ENCODE results near the gene KRTAP10-1. TPM values are rescaled to one million over a fixed set of nuclear protein-coding genes. Genes with fewer than 3 reads are reported as not detected.

KRTAP10-1 gene
- total and polyA plus RNA-seq, 4 donors = not detected

DNA sequence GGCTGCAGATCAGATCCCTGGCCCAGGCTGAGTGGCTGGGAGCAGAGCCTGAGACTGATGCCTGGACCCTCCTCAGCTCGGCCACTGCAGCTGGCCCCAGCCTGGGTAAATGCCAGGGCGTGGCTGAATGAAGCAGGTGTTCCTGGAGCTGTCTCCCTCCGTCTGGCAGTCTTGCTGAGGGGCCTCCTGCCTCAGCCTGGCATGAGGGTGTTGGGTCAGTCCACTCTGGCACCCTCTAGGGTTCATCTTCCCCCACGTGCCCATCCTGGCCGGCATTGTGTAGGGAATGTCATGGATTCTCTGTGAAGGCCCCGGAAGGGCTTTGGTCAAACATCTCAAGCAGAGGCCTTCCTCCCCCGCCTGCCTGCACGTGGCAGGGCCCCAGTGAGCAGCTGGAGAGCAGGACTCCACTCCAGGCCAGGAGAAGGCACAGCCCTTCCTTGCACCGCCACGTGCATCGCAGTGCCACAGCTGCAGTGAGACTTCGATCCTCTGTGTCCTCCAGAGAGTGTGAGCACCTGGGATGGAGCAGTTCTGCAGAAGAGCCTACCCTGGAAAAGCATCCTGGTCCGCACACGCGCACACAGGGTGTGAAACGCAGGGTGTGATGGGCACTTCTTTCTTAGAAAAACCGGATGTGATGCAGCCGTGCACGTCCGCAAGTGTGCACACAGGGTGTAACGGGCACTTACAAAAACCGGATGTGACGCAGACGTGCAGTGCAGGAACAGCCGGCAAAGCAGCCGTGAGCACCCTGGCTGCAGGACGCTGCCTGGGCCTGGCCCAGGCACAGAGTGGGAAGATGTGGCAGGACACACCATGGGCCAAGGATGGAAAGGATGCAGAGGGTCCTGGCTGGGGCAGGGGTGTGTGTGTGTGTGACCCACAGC, 28.9 kb upstream of the KRTAP10-1 start:
- Histone ChIP-seq H3K27me3 (ENCODE audit: control insufficient read depth in 4 of 4, insufficient read depth in 4 of 4, low read length in 3 of 4) (no peaks in the 10 kb centered on the region), H3K9me3 (ENCODE audit: control insufficient read depth in 4 of 4, low read length in 3 of 4) (peaks cover 0 to 3% (median 1%) of the 10 kb centered on the region in 4 donors), H3K9ac (ENCODE audit: low read depth in 1 of 2, low read length in 2 of 2) (no peak overlapping the region), H3K36me3 (ENCODE audit: control insufficient read depth in 4 of 4, insufficient read depth in 3 of 4, low read depth in 1 of 4, low read length in 3 of 4) (no peaks in the 10 kb centered on the region), H3K27ac (ENCODE audit: low read depth in 1 of 2, low read length in 2 of 2) (no peak overlapping the region), H3K4me1 (ENCODE audit: control insufficient read depth in 4 of 4, insufficient read depth in 4 of 4, low read length in 3 of 4) (no peaks in the 10 kb centered on the region), H3K4me3 (ENCODE audit: low read depth in 1 of 3, low read length in 3 of 3) (no peak overlapping the region)
- TF ChIP-seq RAD21 (IDR thresholded peaks at IDR 0.05) = no peak
- no peak for TF ChIP-seq HNF4A (conservative IDR thresholded peaks at IDR 0.05)
- no peak for TF ChIP-seq FOXA1 (IDR thresholded peaks at IDR 0.05)
- TF ChIP-seq, protein P1, sequence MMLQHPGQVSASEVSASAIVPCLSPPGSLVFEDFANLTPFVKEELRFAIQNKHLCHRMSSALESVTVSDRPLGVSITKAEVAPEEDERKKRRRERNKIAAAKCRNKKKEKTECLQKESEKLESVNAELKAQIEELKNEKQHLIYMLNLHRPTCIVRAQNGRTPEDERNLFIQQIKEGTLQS (IDR thresholded peaks at IDR 0.05) = no peak
- no peak for TF ChIP-seq NR2F2 (IDR thresholded peaks at IDR 0.05)
- no peak for TF ChIP-seq JUND (IDR thresholded peaks at IDR 0.05)
- TF ChIP-seq RXRA (IDR thresholded peaks at IDR 0.05) = no peak
- TF ChIP-seq EGR1 (IDR thresholded peaks at IDR 0.05; ENCODE audit: low read depth in 2 of 2) = no peak
- no peak for TF ChIP-seq GABPA (IDR thresholded peaks at IDR 0.05 in 1 of 2, conservative IDR thresholded peaks at IDR 0.05 in 1 of 2)
- TF ChIP-seq TAF1 (conservative IDR thresholded peaks at IDR 0.05) = no peak
- TF ChIP-seq, protein P2, sequence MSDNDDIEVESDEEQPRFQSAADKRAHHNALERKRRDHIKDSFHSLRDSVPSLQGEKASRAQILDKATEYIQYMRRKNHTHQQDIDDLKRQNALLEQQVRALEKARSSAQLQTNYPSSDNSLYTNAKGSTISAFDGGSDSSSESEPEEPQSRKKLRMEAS (IDR thresholded peaks at IDR 0.05) = no peak
- TF ChIP-seq, protein P3, sequence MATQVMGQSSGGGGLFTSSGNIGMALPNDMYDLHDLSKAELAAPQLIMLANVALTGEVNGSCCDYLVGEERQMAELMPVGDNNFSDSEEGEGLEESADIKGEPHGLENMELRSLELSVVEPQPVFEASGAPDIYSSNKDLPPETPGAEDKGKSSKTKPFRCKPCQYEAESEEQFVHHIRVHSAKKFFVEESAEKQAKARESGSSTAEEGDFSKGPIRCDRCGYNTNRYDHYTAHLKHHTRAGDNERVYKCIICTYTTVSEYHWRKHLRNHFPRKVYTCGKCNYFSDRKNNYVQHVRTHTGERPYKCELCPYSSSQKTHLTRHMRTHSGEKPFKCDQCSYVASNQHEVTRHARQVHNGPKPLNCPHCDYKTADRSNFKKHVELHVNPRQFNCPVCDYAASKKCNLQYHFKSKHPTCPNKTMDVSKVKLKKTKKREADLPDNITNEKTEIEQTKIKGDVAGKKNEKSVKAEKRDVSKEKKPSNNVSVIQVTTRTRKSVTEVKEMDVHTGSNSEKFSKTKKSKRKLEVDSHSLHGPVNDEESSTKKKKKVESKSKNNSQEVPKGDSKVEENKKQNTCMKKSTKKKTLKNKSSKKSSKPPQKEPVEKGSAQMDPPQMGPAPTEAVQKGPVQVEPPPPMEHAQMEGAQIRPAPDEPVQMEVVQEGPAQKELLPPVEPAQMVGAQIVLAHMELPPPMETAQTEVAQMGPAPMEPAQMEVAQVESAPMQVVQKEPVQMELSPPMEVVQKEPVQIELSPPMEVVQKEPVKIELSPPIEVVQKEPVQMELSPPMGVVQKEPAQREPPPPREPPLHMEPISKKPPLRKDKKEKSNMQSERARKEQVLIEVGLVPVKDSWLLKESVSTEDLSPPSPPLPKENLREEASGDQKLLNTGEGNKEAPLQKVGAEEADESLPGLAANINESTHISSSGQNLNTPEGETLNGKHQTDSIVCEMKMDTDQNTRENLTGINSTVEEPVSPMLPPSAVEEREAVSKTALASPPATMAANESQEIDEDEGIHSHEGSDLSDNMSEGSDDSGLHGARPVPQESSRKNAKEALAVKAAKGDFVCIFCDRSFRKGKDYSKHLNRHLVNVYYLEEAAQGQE (IDR thresholded peaks at IDR 0.05) = no peak
- DNase-seq (ENCODE audit: low spot score) = peak; percentile 29
- 77% methylated on average over 27 of the region's 27 CpGs for WGBS

GRCh38 chr21:44568261-44568660, 28.3 kb upstream of the KRTAP10-1 start:
- no peaks in the 10 kb centered on the region for H3K36me3 ChIP-seq (ENCODE audit: control insufficient read depth in 4 of 4, insufficient read depth in 3 of 4, low read depth in 1 of 4, low read length in 3 of 4)
- DNase-seq (ENCODE audit: low spot score) = no peak
- H3K27ac ChIP-seq (ENCODE audit: low read depth in 1 of 2, low read length in 2 of 2) = no peak overlapping the region
- H3K4me3 ChIP-seq (ENCODE audit: low read depth in 1 of 3, low read length in 3 of 3) = no peak overlapping the region
- 83% methylated on average over 12 of the region's 12 CpGs for WGBS
- H3K9ac ChIP-seq (ENCODE audit: low read depth in 1 of 2, low read length in 2 of 2) = no peak overlapping the region
- H3K9me3 ChIP-seq (ENCODE audit: control insufficient read depth in 4 of 4, low read length in 3 of 4) = peaks cover 0 to 3% (median 1%) of the 10 kb centered on the region in 4 donors
- no peak for TF ChIP-seq JUND (IDR thresholded peaks at IDR 0.05)
- TF ChIP-seq, protein P1 (IDR thresholded peaks at IDR 0.05) = no peak
- no peak for TF ChIP-seq FOXA1 (IDR thresholded peaks at IDR 0.05)
- no peak for TF ChIP-seq RAD21 (IDR thresholded peaks at IDR 0.05)
- TF ChIP-seq, protein P4, sequence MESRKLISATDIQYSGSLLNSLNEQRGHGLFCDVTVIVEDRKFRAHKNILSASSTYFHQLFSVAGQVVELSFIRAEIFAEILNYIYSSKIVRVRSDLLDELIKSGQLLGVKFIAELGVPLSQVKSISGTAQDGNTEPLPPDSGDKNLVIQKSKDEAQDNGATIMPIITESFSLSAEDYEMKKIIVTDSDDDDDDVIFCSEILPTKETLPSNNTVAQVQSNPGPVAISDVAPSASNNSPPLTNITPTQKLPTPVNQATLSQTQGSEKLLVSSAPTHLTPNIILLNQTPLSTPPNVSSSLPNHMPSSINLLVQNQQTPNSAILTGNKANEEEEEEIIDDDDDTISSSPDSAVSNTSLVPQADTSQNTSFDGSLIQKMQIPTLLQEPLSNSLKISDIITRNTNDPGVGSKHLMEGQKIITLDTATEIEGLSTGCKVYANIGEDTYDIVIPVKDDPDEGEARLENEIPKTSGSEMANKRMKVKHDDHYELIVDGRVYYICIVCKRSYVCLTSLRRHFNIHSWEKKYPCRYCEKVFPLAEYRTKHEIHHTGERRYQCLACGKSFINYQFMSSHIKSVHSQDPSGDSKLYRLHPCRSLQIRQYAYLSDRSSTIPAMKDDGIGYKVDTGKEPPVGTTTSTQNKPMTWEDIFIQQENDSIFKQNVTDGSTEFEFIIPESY (IDR thresholded peaks at IDR 0.05) = no peak
- no peak for TF ChIP-seq SP1 (IDR thresholded peaks at IDR 0.05)
- no peak for TF ChIP-seq RXRA (IDR thresholded peaks at IDR 0.05)
- no peak for TF ChIP-seq GABPA (IDR thresholded peaks at IDR 0.05 in 1 of 2, conservative IDR thresholded peaks at IDR 0.05 in 1 of 2)
- TF ChIP-seq FOXA2 (IDR thresholded peaks at IDR 0.05) = no peak
- TF ChIP-seq, protein P2 (IDR thresholded peaks at IDR 0.05) = no peak
- no peaks in the 10 kb centered on the region for H3K27me3 ChIP-seq (ENCODE audit: control insufficient read depth in 4 of 4, insufficient read depth in 4 of 4, low read length in 3 of 4)
- H3K4me1 ChIP-seq (ENCODE audit: control insufficient read depth in 4 of 4, insufficient read depth in 4 of 4, low read length in 3 of 4) = no peaks in the 10 kb centered on the region

All from liver (tissue), 9 donors.